ENCODE data around the gene ITSN2.

DNA sequence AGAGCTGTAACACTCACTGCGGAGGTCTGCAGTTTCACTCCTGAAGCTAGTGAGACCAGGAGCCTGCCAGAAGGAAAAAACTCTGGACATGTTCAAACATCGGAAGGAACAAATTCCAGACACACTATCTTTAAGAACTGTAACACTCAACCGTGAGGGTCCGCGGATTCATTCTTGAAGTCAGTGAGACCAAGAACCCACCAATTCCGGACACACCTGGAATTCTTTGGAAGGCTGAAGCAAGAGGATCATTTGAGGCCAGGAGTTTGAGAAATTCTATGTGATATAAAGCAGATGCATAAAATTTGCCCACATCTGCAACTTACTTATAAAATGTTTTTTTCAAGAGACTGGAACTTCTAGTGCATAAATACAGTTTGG, 43.5 kb upstream of the ITSN2 start:
- no peak for TF ChIP-seq POLR2AphosphoS5 (IDR thresholded peaks at IDR 0.05; ENCODE audit: low read depth, low read length)
- TF ChIP-seq CEBPB (IDR thresholded peaks at IDR 0.05; ENCODE audit: low read depth, low read length): no peak
- TF ChIP-seq POLR2A (IDR thresholded peaks at IDR 0.05; ENCODE audit: control extremely low read depth in 1 of 2, low read depth in 2 of 2, low read length in 2 of 2): no peak
- TF ChIP-seq, protein P1, sequence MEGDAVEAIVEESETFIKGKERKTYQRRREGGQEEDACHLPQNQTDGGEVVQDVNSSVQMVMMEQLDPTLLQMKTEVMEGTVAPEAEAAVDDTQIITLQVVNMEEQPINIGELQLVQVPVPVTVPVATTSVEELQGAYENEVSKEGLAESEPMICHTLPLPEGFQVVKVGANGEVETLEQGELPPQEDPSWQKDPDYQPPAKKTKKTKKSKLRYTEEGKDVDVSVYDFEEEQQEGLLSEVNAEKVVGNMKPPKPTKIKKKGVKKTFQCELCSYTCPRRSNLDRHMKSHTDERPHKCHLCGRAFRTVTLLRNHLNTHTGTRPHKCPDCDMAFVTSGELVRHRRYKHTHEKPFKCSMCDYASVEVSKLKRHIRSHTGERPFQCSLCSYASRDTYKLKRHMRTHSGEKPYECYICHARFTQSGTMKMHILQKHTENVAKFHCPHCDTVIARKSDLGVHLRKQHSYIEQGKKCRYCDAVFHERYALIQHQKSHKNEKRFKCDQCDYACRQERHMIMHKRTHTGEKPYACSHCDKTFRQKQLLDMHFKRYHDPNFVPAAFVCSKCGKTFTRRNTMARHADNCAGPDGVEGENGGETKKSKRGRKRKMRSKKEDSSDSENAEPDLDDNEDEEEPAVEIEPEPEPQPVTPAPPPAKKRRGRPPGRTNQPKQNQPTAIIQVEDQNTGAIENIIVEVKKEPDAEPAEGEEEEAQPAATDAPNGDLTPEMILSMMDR (IDR thresholded peaks at IDR 0.05; ENCODE audit: control extremely low read depth in 1 of 3, insufficient read depth in 1 of 3, low read depth in 1 of 3, low read length in 3 of 3): no peak
- TF ChIP-seq GABPA (IDR thresholded peaks at IDR 0.05; ENCODE audit: borderline replicate concordance, insufficient read depth, low read length): no peak
- TF ChIP-seq EZH2 (IDR thresholded peaks at IDR 0.05; ENCODE audit: low read depth, low read length, severe bottlenecking): no peak
- no peak for TF ChIP-seq RFX5 (IDR thresholded peaks at IDR 0.05; ENCODE audit: borderline replicate concordance, low read depth, low read length)

Data from H1 (cell line).